ENCODE results near the gene PDZK1. TPM values are rescaled to one million over a fixed set of nuclear protein-coding genes. Genes with fewer than 3 reads are reported as not detected.

The PDZK1 gene
- total and polyA plus RNA-seq, 2 experiments from 2014 or later, result 0.73 TPM; not detected in 1

DNA sequence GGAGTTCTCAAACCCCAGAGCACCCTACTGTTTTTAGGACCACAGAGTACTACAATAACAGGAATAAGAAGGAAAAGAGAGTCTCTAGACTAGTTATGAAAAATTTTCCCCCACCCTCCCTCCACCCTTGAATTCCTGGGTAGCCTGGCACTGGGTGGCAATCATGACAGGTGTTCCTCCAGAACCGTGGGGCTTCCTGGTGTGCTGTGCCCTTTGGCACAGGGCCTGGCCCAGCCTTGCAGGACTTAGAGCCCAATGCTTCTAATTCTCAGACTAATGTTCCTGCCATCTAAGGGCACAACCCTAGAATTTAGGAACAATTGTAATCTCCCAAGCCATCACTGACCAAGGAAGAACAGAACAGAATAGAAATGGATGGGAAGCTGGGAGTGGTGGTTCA, 10.7 kb upstream of the PDZK1 start:
- peaks cover 4% of the 10 kb centered on the region for H3K4me1 Mint-ChIP-seq
- H3K4me3 Mint-ChIP-seq, result no peak overlapping the region
- Histone ChIP-seq H3K79me2 (replicated peaks; ENCODE audit: insufficient read depth) (no peaks in the 10 kb centered on the region), H3K27ac (ENCODE audit: low read depth) (no peak overlapping the region), H3K4me3 (no peak overlapping the region), H3K36me3 (ENCODE audit: insufficient read depth) (no peaks in the 10 kb centered on the region), H3K4me2 (no peak overlapping the region), H3F3A (replicated peaks; ENCODE audit: low read depth) (no peaks in the 10 kb centered on the region), H3K4me1 (ENCODE audit: insufficient read depth) (peaks cover 4% of the 10 kb centered on the region; the same call in 1 of the 2 replicates), H2AFZ (no peak overlapping the region), H3K27me3 (ENCODE audit: insufficient read depth) (peaks cover 17% of the 10 kb centered on the region), H3K9me2 (ENCODE audit: insufficient read depth) (no peaks in the 10 kb centered on the region), H4K20me1 (replicated peaks; ENCODE audit: insufficient read depth) (no peaks in the 10 kb centered on the region)
- DNase-seq (ENCODE audit: low spot score) (no peak), ATAC-seq (no peak)
- H3K9me3 Mint-ChIP-seq, result no peaks in the 10 kb centered on the region; the same call in 2 of the 3 replicates
- H3K27ac Mint-ChIP-seq, result no peak overlapping the region
- no peaks in the 10 kb centered on the region for H3K36me3 Mint-ChIP-seq (ENCODE audit: low read depth)
- no peak for TF ChIP-seq ETS1 (IDR thresholded peaks at IDR 0.05)
- TF ChIP-seq ZNF331 (CRISPR knock-in tag; IDR thresholded peaks at IDR 0.05; ENCODE audit: low read depth), result no peak
- TF ChIP-seq STAT1 (IDR thresholded peaks at IDR 0.05; ENCODE audit: unreplicated experiment), result no peak
- no peak for TF ChIP-seq CREB1 (CRISPR knock-in tag; IDR thresholded peaks at IDR 0.05; ENCODE audit: low read depth)
- TF ChIP-seq ZNF114 (CRISPR knock-in tag; IDR thresholded peaks at IDR 0.05), result no peak
- peaks cover 5% of the 10 kb centered on the region for H3K27me3 Mint-ChIP-seq (ENCODE audit: insufficient read depth, low read depth, poor library complexity)

DNA sequence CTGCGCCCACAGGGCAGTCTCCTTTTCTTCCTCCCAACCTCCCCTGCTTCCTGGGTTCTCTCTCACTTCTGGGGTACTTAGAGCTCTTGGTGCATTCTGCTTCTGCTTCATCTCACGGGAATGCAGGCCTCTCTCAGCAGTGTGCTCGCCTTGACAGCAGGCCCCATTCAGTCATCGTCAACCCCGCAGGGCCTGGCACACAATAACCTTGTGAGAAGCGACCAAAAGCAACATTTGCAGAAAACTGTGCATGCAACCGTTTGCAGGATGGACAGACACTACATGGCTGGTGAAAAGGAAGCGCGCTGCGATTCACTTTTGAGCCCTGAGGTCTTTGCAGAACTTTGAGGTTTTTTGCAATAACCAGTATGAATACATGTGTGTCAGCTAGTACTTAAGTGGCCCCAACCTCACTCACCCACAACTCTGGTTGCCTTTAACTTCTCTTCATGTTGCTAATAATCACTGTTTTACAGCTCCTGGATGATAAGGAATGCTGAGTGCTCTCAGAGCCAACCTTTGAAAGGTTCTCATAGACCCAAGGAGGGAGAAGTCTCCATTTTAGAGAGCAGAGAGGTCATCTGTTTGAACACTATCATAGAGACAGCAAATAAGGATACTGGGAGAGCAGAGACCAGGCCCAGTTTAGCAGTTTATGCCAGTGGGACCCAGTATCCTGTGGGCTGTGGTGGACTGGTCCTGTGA, 9.6 kb upstream of the PDZK1 start:
- no peak for DNase-seq (ENCODE audit: low spot score)
- no peak overlapping the region for H3K27ac Mint-ChIP-seq
- ATAC-seq, result no peak
- TF ChIP-seq, protein P1, sequence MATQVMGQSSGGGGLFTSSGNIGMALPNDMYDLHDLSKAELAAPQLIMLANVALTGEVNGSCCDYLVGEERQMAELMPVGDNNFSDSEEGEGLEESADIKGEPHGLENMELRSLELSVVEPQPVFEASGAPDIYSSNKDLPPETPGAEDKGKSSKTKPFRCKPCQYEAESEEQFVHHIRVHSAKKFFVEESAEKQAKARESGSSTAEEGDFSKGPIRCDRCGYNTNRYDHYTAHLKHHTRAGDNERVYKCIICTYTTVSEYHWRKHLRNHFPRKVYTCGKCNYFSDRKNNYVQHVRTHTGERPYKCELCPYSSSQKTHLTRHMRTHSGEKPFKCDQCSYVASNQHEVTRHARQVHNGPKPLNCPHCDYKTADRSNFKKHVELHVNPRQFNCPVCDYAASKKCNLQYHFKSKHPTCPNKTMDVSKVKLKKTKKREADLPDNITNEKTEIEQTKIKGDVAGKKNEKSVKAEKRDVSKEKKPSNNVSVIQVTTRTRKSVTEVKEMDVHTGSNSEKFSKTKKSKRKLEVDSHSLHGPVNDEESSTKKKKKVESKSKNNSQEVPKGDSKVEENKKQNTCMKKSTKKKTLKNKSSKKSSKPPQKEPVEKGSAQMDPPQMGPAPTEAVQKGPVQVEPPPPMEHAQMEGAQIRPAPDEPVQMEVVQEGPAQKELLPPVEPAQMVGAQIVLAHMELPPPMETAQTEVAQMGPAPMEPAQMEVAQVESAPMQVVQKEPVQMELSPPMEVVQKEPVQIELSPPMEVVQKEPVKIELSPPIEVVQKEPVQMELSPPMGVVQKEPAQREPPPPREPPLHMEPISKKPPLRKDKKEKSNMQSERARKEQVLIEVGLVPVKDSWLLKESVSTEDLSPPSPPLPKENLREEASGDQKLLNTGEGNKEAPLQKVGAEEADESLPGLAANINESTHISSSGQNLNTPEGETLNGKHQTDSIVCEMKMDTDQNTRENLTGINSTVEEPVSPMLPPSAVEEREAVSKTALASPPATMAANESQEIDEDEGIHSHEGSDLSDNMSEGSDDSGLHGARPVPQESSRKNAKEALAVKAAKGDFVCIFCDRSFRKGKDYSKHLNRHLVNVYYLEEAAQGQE (IDR thresholded peaks at IDR 0.05; ENCODE audit: unreplicated experiment), result no peak
- TF ChIP-seq EZH2 (IDR thresholded peaks at IDR 0.05; ENCODE audit: low read depth, unreplicated experiment) (no peak), ETS1 (IDR thresholded peaks at IDR 0.05) (no peak), NANOG (IDR thresholded peaks at IDR 0.05; ENCODE audit: borderline replicate concordance) (no peak), ZNF114 (CRISPR knock-in tag; IDR thresholded peaks at IDR 0.05) (no peak), ZNF331 (CRISPR knock-in tag; IDR thresholded peaks at IDR 0.05; ENCODE audit: low read depth) (no peak)

More for the DNA sequence above, 9.6 kb upstream of the PDZK1 start:
- peaks cover 4% of the 10 kb centered on the region for H3K4me1 Mint-ChIP-seq
- peaks cover 5% of the 10 kb centered on the region for H3K27me3 Mint-ChIP-seq (ENCODE audit: insufficient read depth, low read depth, poor library complexity)
- H3F3A ChIP-seq (replicated peaks; ENCODE audit: low read depth), result no peaks in the 10 kb centered on the region
- no peak overlapping the region for H3K4me2 ChIP-seq
- 0 out of 2 replicates have a peak overlapping the region, but pooled peaks have one; percentile 59 for H2AFZ ChIP-seq
- H3K27ac ChIP-seq (ENCODE audit: low read depth), result no peak overlapping the region
- no peak overlapping the region for H3K4me3 ChIP-seq
- no peaks in the 10 kb centered on the region for H3K36me3 ChIP-seq (ENCODE audit: insufficient read depth)
- no peaks in the 10 kb centered on the region for H4K20me1 ChIP-seq (replicated peaks; ENCODE audit: insufficient read depth)
- peaks cover 4% of the 10 kb centered on the region; the same call in 1 of the 2 replicates for H3K4me1 ChIP-seq (ENCODE audit: insufficient read depth)
- no peak overlapping the region for H3K4me3 Mint-ChIP-seq
- no peaks in the 10 kb centered on the region for H3K9me2 ChIP-seq (ENCODE audit: insufficient read depth)
- H3K79me2 ChIP-seq (replicated peaks; ENCODE audit: insufficient read depth), result no peaks in the 10 kb centered on the region
- H3K9me3 Mint-ChIP-seq, result no peaks in the 10 kb centered on the region; the same call in 2 of the 3 replicates
- H3K36me3 Mint-ChIP-seq (ENCODE audit: low read depth), result no peaks in the 10 kb centered on the region
- H3K27me3 ChIP-seq (ENCODE audit: insufficient read depth), result peaks cover 17% of the 10 kb centered on the region
